PC-9 (cell line): ENCODE data around the gene METAP1.

Experiments
- CTCF ChIP-seq: fragments of 200-600 bp; sonication (generic); conservative IDR thresholded peaks from 2 replicates; pipeline ENCODE4 v1.6.1; 2017; ENCODE audit warnings: mixed run types, antibody characterized with exemption, mild to moderate bottlenecking, moderate library complexity
- EZH2 ChIP-seq: fragments of 200-600 bp; sonication (generic); IDR thresholded peaks from 2 replicates; pipeline ENCODE4 v1.8.0; 2017; ENCODE audit warnings: antibody characterized with exemption, low read depth

GRCh38 chr4:99084595-99084994 is 89.1 kb downstream of the METAP1 start:
- no peak for TF ChIP-seq CTCF
- no peak for TF ChIP-seq EZH2
